Endothelial cell of umbilical vein (primary cell): Measurements from ENCODE around the gene CLK4. TPM values are rescaled to one million over a fixed set of nuclear protein-coding genes. Genes with fewer than 3 reads are reported as not detected.

Experiments
- BruUV-seq: library from RNA; stranded (reverse); fragments of 400-500 nt; replicated peaks from 2 replicates; lab custom pipeline; 2021; lab: Mats Ljungman, UMichigan
- CTCF ChIA-PET: fragments of 300-600, 350-600 bp; sonication (Branson Sonifier 250); formaldehyde crosslinking; loops from one replicate; lab custom pipeline; 2021; ENCODE audit warnings: antibody characterized with exemption, inconsistent platforms; lab: Charles Lee
- POLR2A ChIA-PET: fragments of 300-600, 350-600 bp; sonication (Branson Sonifier 250); formaldehyde crosslinking; loops from one replicate; lab custom pipeline; 2021; ENCODE audit warnings: antibody characterized with exemption, inconsistent platforms; lab: Charles Lee
- DNase-seq: peaks from one replicate; pipeline ENCODE4 v3.0.0-alpha.2; 2011; ENCODE audit warnings: low read depth, low spot score
- FAIRE-seq: peaks from 2 replicates; lab custom pipeline; 2011; peaks lifted over from hg19 to GRCh38; lab: Jason Lieb, UNC
- H2AFZ ChIP-seq: 2 replicates; pipeline ENCODE4 v1.6.0; 2012; ENCODE audit warnings: low read depth, low read length, control low read depth, inconsistent platforms
- H3K27ac ChIP-seq: 2 replicates; pipeline ENCODE4 v1.5.1; 2011; ENCODE audit warnings: low read depth, mild to moderate bottlenecking, control low read depth, low read length, moderate library complexity; ENCODE audit not compliant: insufficient read depth
- H3K27me3 ChIP-seq, 2 experiments: 2 replicates each; pipeline versions ENCODE4 v1.6.0 to v1.6.1; 2011; ENCODE audit warnings: low read length in 2 of 2, mixed read lengths in 1 of 2; ENCODE audit not compliant: control insufficient read depth in 2 of 2, insufficient read depth in 2 of 2
- H3K36me3 ChIP-seq, 2 experiments: 2 replicates in 1 of 2; 3 replicates in 1 of 2; pipeline ENCODE4 v1.5.1; 2011; ENCODE audit warnings: low read length in 2 of 2, mild to moderate bottlenecking in 1 of 2, moderate library complexity in 1 of 2; ENCODE audit not compliant: control insufficient read depth in 2 of 2, insufficient read depth in 2 of 2; ENCODE audit errors: extremely low read depth in 1 of 2
- H3K4me1 ChIP-seq: 3 replicates; pipeline ENCODE4 v1.5.1; 2011; ENCODE audit warnings: mild to moderate bottlenecking, low read length; ENCODE audit not compliant: control insufficient read depth, insufficient read depth; ENCODE audit errors: extremely low read depth
- H3K4me2 ChIP-seq: 2 replicates; pipeline ENCODE4 v1.6.1; 2011; ENCODE audit warnings: low read length, control low read depth, mixed read lengths; ENCODE audit not compliant: insufficient read depth
- H3K4me3 ChIP-seq, 3 experiments: fragments of 200-600 bp in 1 of 3; sonication (generic), shearing (Covaris generic) in 1 of 3; replicated peaks in 1 of 3; 2 replicates each; pipeline ENCODE4 v1.5.1; 2011 to 2016; ENCODE audit warnings: control low read depth in 3 of 3, low read length in 3 of 3, mild to moderate bottlenecking in 2 of 3, inconsistent platforms in 1 of 3, low read depth in 1 of 3, moderate library complexity in 1 of 3; ENCODE audit not compliant: insufficient read depth in 1 of 3
- H3K79me2 ChIP-seq: 2 replicates; pipeline ENCODE4 v1.6.0; 2012; ENCODE audit warnings: low read length, inconsistent platforms; ENCODE audit not compliant: control insufficient read depth, insufficient read depth
- H3K9ac ChIP-seq: replicated peaks from 2 replicates; pipeline ENCODE3; 2011; ENCODE audit warnings: low read length, control low read depth; ENCODE audit not compliant: insufficient read depth; ENCODE audit errors: extremely low read depth
- H3K9me1 ChIP-seq: replicated peaks from 3 replicates; pipeline ENCODE4 v1.6.0; 2011; ENCODE audit warnings: mild to moderate bottlenecking, low read length; ENCODE audit not compliant: control insufficient read depth, insufficient read depth; ENCODE audit errors: extremely low read depth
- H3K9me3 ChIP-seq: replicated peaks from 2 replicates; pipeline ENCODE4 v1.5.1; 2012; ENCODE audit warnings: low read length, inconsistent platforms; ENCODE audit not compliant: control insufficient read depth, insufficient read depth
- H4K20me1 ChIP-seq: replicated peaks from 2 replicates; pipeline ENCODE3; 2011; ENCODE audit warnings: mild to moderate bottlenecking, low read length; ENCODE audit not compliant: control insufficient read depth, insufficient read depth; ENCODE audit errors: extremely low read depth
- EZH2 ChIP-seq: IDR thresholded peaks from 2 replicates; pipeline ENCODE4 v1.6.1; 2012; ENCODE audit warnings: borderline replicate concordance, low read depth, mild to moderate bottlenecking, moderate library complexity, low read length, inconsistent platforms; ENCODE audit not compliant: severe bottlenecking
- FOS ChIP-seq: IDR thresholded peaks from 2 replicates; pipeline ENCODE4 v1.6.1; 2011; ENCODE audit warnings: mild to moderate bottlenecking, low read length, moderate library complexity, borderline replicate concordance; ENCODE audit not compliant: insufficient read depth
- GATA2 ChIP-seq: IDR thresholded peaks from 2 replicates; pipeline ENCODE4 v1.7.0; 2011; ENCODE audit warnings: low read depth, mild to moderate bottlenecking, moderate library complexity, mixed read lengths, low read length; ENCODE audit not compliant: insufficient read length, insufficient read depth
- JUN ChIP-seq: IDR thresholded peaks from 2 replicates; pipeline ENCODE4 v1.6.1; 2011; ENCODE audit warnings: borderline replicate concordance, low read depth; ENCODE audit not compliant: insufficient read length, insufficient read depth
- MYC ChIP-seq: IDR thresholded peaks from one replicate; pipeline ENCODE4 v1.6.1; 2011; ENCODE audit warnings: mild to moderate bottlenecking, low read depth, low read length
- POLR2A ChIP-seq: IDR thresholded peaks from 2 replicates; pipeline ENCODE4 v1.6.1; 2012; ENCODE audit warnings: low read depth, mild to moderate bottlenecking, control low read depth, low read length
- POLR2AphosphoS5 ChIP-seq: IDR thresholded peaks from 2 replicates; pipeline ENCODE4 v1.6.1; 2012; ENCODE audit warnings: low read depth, mild to moderate bottlenecking, control low read depth, low read length, moderate library complexity; ENCODE audit not compliant: insufficient read depth
- dilution Hi-C: fragments of 300-500 bp; cut with MboI; formaldehyde crosslinking; loops from one replicate; pipeline ENCODE4 v1.15.0; 2019; ENCODE audit warnings: low sequenced_read_pairs; ENCODE audit not compliant: extremely low pct_ligation_motif_present
- intact Hi-C: fragments of 100-400 bp; cut with micrococcal nuclease; formaldehyde crosslinking; loops from one replicate; pipeline ENCODE4 v1.10.0; 2022
- polyA plus RNA-seq, 4 experiments: library from polyadenylated mRNA; depleted of rRNA in 3 of 4; stranded (reverse) in 3 of 4; unstranded in 1 of 4; fragments of >200 nt; gene quantifications; 2 replicates each; pipeline versions ENCODE4 v1.2.1 to v1.2.3, GENCODE V29; 2011 to 2012; ENCODE audit warnings: missing spikeins in 1 of 4
- total RNA-seq: library from RNA; stranded (reverse); gene quantifications from 2 replicates; pipeline ENCODE4 v1.2.3, GENCODE V29; 2021
- TF ChIP-seq, protein P1 (sequence below): IDR thresholded peaks from 2 replicates; pipeline ENCODE4 v1.6.1; 2011; ENCODE audit not compliant: insufficient read depth, insufficient read length
- TF ChIP-seq, protein P2 (sequence below), 2 donors: IDR thresholded peaks; 1 replicate in 1 of 2; 2 replicates in 1 of 2; pipeline ENCODE4 v1.5.1; 2011; ENCODE audit warnings: low read length in 2 of 2, mild to moderate bottlenecking in 2 of 2, moderate library complexity in 2 of 2, control low read depth in 1 of 2, inconsistent platforms in 1 of 2, low read depth in 1 of 2; ENCODE audit not compliant: insufficient read depth in 1 of 2; ENCODE audit errors: extremely low read depth in 1 of 2

Gene CLK4
- total and polyA plus RNA-seq, 2 donors (not counting 3 experiments of a cell fraction or from before 2014, with no cell fraction given), result 7.0 to 19.2 TPM

GRCh38 chr5:178640331-178641045 is 13.6 kb upstream of the CLK4 start:
- no peak overlapping the region for H2AFZ ChIP-seq
- no peaks in the 10 kb centered on the region for H3K79me2 ChIP-seq
- POLR2A ChIA-PET, result no interaction called here
- FAIRE-seq (no peak), DNase-seq (no peak)
- no peak overlapping the region for H3K9ac ChIP-seq
- CTCF ChIA-PET, result interaction anchor here (0.9 kb wide), 1 partner anchor 10 kb away, joined by 3 read pairs; no protein-coding TSS in a partner anchor
- H3K4me2 ChIP-seq, result no peak overlapping the region
- H3K9me1 ChIP-seq, result no peaks in the 10 kb centered on the region
- H3K27me3 ChIP-seq, result no peaks in the 10 kb centered on the region
- H3K4me1 ChIP-seq, result peaks cover 17% of the 10 kb centered on the region
- TF ChIP-seq POLR2A (no peak), EZH2 (no peak), POLR2AphosphoS5 (no peak), GATA2 (no peak), FOS (no peak), JUN (no peak), MYC (no peak)
- TF ChIP-seq, protein P1, sequence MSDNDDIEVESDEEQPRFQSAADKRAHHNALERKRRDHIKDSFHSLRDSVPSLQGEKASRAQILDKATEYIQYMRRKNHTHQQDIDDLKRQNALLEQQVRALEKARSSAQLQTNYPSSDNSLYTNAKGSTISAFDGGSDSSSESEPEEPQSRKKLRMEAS, result no peak
- TF ChIP-seq, protein P2, sequence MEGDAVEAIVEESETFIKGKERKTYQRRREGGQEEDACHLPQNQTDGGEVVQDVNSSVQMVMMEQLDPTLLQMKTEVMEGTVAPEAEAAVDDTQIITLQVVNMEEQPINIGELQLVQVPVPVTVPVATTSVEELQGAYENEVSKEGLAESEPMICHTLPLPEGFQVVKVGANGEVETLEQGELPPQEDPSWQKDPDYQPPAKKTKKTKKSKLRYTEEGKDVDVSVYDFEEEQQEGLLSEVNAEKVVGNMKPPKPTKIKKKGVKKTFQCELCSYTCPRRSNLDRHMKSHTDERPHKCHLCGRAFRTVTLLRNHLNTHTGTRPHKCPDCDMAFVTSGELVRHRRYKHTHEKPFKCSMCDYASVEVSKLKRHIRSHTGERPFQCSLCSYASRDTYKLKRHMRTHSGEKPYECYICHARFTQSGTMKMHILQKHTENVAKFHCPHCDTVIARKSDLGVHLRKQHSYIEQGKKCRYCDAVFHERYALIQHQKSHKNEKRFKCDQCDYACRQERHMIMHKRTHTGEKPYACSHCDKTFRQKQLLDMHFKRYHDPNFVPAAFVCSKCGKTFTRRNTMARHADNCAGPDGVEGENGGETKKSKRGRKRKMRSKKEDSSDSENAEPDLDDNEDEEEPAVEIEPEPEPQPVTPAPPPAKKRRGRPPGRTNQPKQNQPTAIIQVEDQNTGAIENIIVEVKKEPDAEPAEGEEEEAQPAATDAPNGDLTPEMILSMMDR (IDR thresholded peaks at IDR 0.05; ENCODE audit: extremely low read depth in 1 of 2, insufficient read depth in 1 of 2, low read depth in 1 of 2, low read length in 2 of 2), result no peak
- dilution Hi-C loops, result no loop called here
- no TSS peak for BruUV-seq
- no peaks in the 10 kb centered on the region for H3K36me3 ChIP-seq
- no peak overlapping the region for H3K27ac ChIP-seq
- no peak overlapping the region for H3K4me3 ChIP-seq
- intact Hi-C loops, result no loop called here
- H4K20me1 ChIP-seq, result no peaks in the 10 kb centered on the region
- no peaks in the 10 kb centered on the region for H3K9me3 ChIP-seq
